Transverse colon (tissue), 4 donors: Measurements from ENCODE around the gene TGFBR3L. TPM values are rescaled to one million over a fixed set of nuclear protein-coding genes. Genes with fewer than 3 reads are reported as not detected.

ENCODE experiments used
- DNase-seq: peaks from one replicate; pipeline ENCODE4 v3.0.0-alpha.2; 2019
- H3K27ac ChIP-seq, 4 donors: fragments of 200-600 bp; sonication (generic); 2 replicates each; pipeline ENCODE4 v1.5.1; 2016 to 2018; ENCODE audit warnings: inconsistent platforms in 4 of 4
- H3K27me3 ChIP-seq: fragments of 200-600 bp; sonication (generic); 2 replicates; pipeline ENCODE4 v1.5.1; 2017; ENCODE audit warnings: inconsistent platforms
- H3K36me3 ChIP-seq, 4 donors: fragments of 200-600 bp; sonication (generic); 2 replicates each; pipeline ENCODE4 v1.5.1; 2017 to 2019; ENCODE audit warnings: inconsistent platforms in 4 of 4
- H3K4me1 ChIP-seq, 4 donors: fragments of 200-600 bp; sonication (generic); 2 replicates each; pipeline ENCODE4 v1.5.1; 2017 to 2020; ENCODE audit warnings: inconsistent platforms in 4 of 4
- H3K4me3 ChIP-seq, 4 donors: fragments of 200-600 bp; sonication (generic); 1 replicate in 1 of 4; 2 replicates in 3 of 4; pipeline versions ENCODE4 v1.5.1 to v1.6.1; 2017 to 2019; ENCODE audit warnings: inconsistent platforms in 4 of 4
- H3K9me3 ChIP-seq, 2 donors: fragments of 200-600 bp; sonication (generic); 2 replicates each; pipeline ENCODE4 v1.5.1; 2017 to 2019; ENCODE audit warnings: inconsistent platforms in 2 of 2
- EP300 ChIP-seq: sonication (generic); formaldehyde crosslinking; IDR thresholded peaks from one replicate; pipeline ENCODE4 v1.6.1; 2017; ENCODE audit warnings: antibody characterized with exemption, low read depth
- POLR2A ChIP-seq: fragments of 450-650 bp; IDR thresholded peaks from one replicate; pipeline ENCODE4 v1.6.1; 2016; ENCODE audit warnings: antibody characterized with exemption, mild to moderate bottlenecking, moderate library complexity
- POLR2AphosphoS5 ChIP-seq, 3 donors: sonication (generic); formaldehyde crosslinking; IDR thresholded peaks; one replicate each; pipeline ENCODE4 v1.6.1; 2016; ENCODE audit warnings: antibody characterized with exemption in 3 of 3
- WGBS, 2 donors: methylation state at CpG; one replicate each; pipeline ENCODE4 v1.1.5; 2018; ENCODE audit warnings: low coverage in 1 of 2; 5-methylcytosine and 5-hydroxymethylcytosine counted together
- in situ Hi-C, 4 donors: fragments of 200-750 bp; cut with MboI; loops; one replicate each; pipeline versions ENCODE4 v1.15.0 to v1.15.1; 2017; ENCODE audit warnings: low sequenced_read_pairs in 3 of 4, low pct_ligation_motif_present in 1 of 4, low pct_unique_long_range_greater_than_20kb in 1 of 4
- intact Hi-C: fragments of 100-400 bp; cut with DNase I; formaldehyde crosslinking; loops from one replicate; pipeline ENCODE4 v1.15.1; 2023; ENCODE audit warnings: low total_unique reads
- total RNA-seq, 4 donors: library from RNA; depleted of rRNA; stranded (reverse); fragments of >200 nt; gene quantifications; one replicate each; pipeline ENCODE4 v1.1.0, GENCODE V29; 2016
- TF ChIP-seq, protein P1 (sequence below), 5 experiments: fragments of 200-600 bp in 3 of 5; fragments of 450-650 bp in 2 of 5; sonication (generic) in 3 of 5; IDR thresholded peaks; 1 replicate in 2 of 5; 2 replicates in 3 of 5; pipeline ENCODE4 v1.5.1; 2016 to 2017; ENCODE audit warnings: antibody characterized with exemption in 5 of 5, inconsistent platforms in 3 of 5, mild to moderate bottlenecking in 2 of 5, moderate library complexity in 1 of 5

Gene TGFBR3L
- total RNA-seq, 4 donors from 2014 or later, result 1.4 TPM; not detected in 3

DNA sequence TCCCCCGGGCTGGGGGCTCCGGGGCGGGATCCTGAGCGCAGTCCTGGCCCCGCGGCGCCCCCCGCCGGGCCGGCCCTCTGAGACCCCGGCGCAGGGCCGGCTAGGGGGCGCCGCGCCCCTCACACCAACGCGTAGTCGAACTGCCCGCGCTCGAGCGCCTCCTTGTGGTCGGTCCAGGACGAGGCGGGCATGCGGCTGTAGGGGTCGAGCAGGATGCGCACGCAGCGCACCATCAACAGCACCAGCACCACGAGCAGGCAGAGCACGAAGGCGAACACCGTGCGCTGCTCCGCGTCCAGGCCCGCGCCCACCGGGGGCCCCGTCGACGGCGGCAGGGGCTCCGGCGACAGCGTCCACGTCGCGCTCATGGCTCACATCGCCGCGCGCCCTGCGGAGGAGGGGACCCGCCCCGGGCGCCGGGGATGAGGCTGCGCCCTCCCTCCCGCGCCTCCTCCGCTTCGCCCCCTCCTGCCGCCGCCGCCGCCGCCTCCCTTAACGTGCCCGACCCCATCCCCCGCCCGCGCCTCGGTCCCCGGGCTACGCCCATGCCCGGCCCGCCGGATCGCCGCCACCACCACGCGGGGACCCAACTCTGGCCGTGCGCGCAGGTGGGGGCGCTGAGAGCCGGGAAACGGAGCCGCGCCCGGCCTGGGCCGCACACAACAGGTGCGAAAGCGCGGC is 10.7 kb downstream of the TGFBR3L start:
- Histone ChIP-seq H3K9me3 (no peaks in the 10 kb centered on the region), H3K4me1 (peaks cover 43 to 68% (median 52%) of the 10 kb centered on the region in 4 donors), H3K27me3 (no peaks in the 10 kb centered on the region), H3K4me3 (peak overlapping the region; percentile 29 to 57 (median 49)), H3K27ac (peak overlapping the region; percentile 26 to 91 (median 83)), H3K36me3 (peaks cover 0 to 10% (median 0%) of the 10 kb centered on the region in 4 donors)
- intact Hi-C loops, result no loop called here
- in situ Hi-C loops, result no loop called here
- peak; percentile 77 for DNase-seq
- WGBS, 2 donors, result 1% methylated on average over 51 of the region's 98 CpGs; no CpG with 5 or more reads in 1 of the 2 donors
- TF ChIP-seq EP300 (no peak), POLR2AphosphoS5 (IDR thresholded peaks at IDR 0.05) (peak in 1 of 3 donors; percentile 10), POLR2A (no peak)
- TF ChIP-seq, protein P1, sequence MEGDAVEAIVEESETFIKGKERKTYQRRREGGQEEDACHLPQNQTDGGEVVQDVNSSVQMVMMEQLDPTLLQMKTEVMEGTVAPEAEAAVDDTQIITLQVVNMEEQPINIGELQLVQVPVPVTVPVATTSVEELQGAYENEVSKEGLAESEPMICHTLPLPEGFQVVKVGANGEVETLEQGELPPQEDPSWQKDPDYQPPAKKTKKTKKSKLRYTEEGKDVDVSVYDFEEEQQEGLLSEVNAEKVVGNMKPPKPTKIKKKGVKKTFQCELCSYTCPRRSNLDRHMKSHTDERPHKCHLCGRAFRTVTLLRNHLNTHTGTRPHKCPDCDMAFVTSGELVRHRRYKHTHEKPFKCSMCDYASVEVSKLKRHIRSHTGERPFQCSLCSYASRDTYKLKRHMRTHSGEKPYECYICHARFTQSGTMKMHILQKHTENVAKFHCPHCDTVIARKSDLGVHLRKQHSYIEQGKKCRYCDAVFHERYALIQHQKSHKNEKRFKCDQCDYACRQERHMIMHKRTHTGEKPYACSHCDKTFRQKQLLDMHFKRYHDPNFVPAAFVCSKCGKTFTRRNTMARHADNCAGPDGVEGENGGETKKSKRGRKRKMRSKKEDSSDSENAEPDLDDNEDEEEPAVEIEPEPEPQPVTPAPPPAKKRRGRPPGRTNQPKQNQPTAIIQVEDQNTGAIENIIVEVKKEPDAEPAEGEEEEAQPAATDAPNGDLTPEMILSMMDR (IDR thresholded peaks at IDR 0.05), result peak; percentile 42 to 90 (median 85)

DNA sequence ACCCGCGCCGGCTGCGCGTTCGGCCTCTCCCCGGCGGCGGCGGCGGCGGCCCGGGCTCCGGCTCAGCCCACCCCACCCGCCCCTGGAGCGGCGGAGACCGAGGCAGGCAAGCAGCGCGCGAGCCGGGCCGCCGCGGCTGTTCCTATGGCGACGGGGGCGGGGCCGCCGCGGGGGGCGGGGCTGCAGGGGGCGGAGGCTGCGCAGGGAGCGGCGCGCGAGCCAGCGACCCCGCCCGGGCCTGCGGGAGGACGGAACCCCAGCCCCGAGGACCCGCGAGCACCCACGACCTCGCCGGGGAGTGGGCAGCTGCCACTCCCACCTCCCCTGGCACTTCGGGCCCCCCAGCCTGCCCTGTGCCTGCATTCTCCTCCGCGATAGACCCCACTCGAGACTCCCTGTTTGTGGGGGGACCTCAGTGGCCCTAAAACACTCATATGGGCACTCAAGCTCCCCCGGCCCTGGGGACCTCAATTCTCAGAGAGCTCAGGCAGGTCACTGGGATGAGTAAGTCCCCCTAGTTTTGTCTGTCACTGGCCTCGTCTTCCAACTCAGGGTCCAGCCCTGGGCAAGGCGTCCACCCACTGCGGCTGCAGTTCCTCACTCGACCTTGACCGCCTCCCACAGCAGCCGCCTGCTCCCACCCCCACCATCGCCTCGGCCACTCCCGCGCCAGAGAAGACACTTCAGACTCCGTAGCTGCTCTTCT is 11.5 kb downstream of the TGFBR3L start, which contains the start of gene CTXN1:
CTXN1 (minus strand) TSS at position 115 of the 706 bp plus-strand sequence. CDS start 597 bp downstream, outside the sequence.
- in situ Hi-C loops, result no loop called here
- H3K4me1 ChIP-seq, result peaks cover 41 to 64% (median 50%) of the 10 kb centered on the region in 4 donors
- DNase-seq, result peak; percentile 81
- WGBS, 2 donors, result 37 to 50% methylated on average over 2 to 19 of the region's 65 CpGs
- peak within 1 kb of the TSS; percentile 29 to 57 (median 49) for H3K4me3 ChIP-seq
- TF ChIP-seq POLR2AphosphoS5 (IDR thresholded peaks at IDR 0.05), result peak in 1 of 3 donors; percentile 34
- peak; percentile 22 for TF ChIP-seq POLR2A
- TF ChIP-seq, protein P1 (IDR thresholded peaks at IDR 0.05), result peak in 2 of 5 experiments; percentile 10 to 35
- no peak for TF ChIP-seq EP300
- H3K9me3 ChIP-seq, result no peaks in the 10 kb centered on the region
- H3K27ac ChIP-seq, result peak within 1 kb of the TSS; percentile 51 to 91 (median 83)
- H3K36me3 ChIP-seq, result peaks cover 0 to 10% (median under 1%) of the 10 kb centered on the region in 4 donors
- intact Hi-C loops, result no loop called here
- no peaks in the 10 kb centered on the region for H3K27me3 ChIP-seq

DNA sequence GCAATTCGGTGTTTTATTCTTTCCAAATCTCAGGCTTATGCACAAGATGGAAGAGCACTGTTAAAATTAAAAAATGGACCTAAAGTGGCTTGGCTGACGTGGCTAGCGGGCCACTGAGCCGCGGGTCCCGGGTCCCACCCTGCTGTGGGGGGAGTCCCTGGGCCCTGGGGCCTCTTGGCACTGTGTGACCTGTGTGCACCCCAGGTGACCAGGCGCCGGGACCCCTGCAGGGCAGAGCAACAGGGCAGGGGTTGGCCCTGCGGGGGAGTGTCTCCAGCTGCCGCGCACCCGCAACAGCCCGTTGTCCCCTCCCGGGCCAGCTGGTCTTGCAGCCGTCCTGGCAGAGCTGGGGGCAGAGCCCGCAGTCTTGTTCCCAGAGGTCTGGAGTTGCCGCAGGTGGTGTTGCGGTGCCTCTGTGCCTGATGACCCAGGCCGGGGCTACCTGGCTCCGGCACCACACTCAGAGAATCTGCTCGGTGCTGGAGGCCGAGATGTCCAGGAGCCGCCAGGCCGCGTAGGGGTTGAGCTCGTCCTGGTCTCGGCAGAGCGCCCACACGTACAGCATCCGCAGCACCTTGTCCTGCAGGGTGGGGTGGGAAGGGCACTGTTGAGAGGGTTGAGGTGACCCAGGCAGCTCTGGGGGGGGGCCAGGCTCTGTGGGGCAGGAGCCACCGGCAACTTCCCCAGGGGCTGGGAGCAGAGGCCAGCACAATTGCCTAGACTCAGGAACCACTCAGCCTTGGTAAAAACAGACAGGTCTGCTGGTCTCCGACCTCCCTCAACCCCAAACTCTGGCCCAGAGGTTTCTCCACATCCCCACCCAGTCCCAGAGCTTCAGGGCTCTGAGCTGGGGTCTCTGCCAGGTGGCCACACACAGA is 12.3 kb downstream of the TGFBR3L start:
- no peak for TF ChIP-seq POLR2AphosphoS5 (IDR thresholded peaks at IDR 0.05)
- TF ChIP-seq POLR2A, result no peak
- TF ChIP-seq, protein P1 (IDR thresholded peaks at IDR 0.05), result no peak
- no peak for TF ChIP-seq EP300
- WGBS, 2 donors, result 87% methylated on average over 32 of the region's 32 CpGs; no CpG with 5 or more reads in 1 of the 2 donors
- Histone ChIP-seq H3K27ac (peak overlapping the region; percentile 51 to 91 (median 83)), H3K4me3 (no peak overlapping the region), H3K9me3 (no peaks in the 10 kb centered on the region), H3K4me1 (peaks cover 33 to 56% (median 42%) of the 10 kb centered on the region in 4 donors), H3K36me3 (peaks cover 0 to 10% (median 4%) of the 10 kb centered on the region in 4 donors), H3K27me3 (no peaks in the 10 kb centered on the region)
- in situ Hi-C loops, result no loop called here
- DNase-seq, result no peak
- intact Hi-C loops, result no loop called here
